Testis (tissue), 2 donors: ENCODE data around the gene TFAP2A.

Experiments
- CTCF ChIP-seq, 3 experiments: fragments of 450-650 bp in 2 of 3; fragments of 200-600 bp in 1 of 3; sonication (generic) in 1 of 3; IDR thresholded peaks; one replicate each; pipeline ENCODE4 v1.5.1; 2016 to 2019; ENCODE audit warnings: antibody characterized with exemption in 3 of 3, mild to moderate bottlenecking in 2 of 3, moderate library complexity in 1 of 3
- POLR2A ChIP-seq: fragments of 450-650 bp; IDR thresholded peaks from one replicate; pipeline ENCODE4 v1.6.1; 2017; ENCODE audit warnings: antibody characterized with exemption, mild to moderate bottlenecking, moderate library complexity

DNA sequence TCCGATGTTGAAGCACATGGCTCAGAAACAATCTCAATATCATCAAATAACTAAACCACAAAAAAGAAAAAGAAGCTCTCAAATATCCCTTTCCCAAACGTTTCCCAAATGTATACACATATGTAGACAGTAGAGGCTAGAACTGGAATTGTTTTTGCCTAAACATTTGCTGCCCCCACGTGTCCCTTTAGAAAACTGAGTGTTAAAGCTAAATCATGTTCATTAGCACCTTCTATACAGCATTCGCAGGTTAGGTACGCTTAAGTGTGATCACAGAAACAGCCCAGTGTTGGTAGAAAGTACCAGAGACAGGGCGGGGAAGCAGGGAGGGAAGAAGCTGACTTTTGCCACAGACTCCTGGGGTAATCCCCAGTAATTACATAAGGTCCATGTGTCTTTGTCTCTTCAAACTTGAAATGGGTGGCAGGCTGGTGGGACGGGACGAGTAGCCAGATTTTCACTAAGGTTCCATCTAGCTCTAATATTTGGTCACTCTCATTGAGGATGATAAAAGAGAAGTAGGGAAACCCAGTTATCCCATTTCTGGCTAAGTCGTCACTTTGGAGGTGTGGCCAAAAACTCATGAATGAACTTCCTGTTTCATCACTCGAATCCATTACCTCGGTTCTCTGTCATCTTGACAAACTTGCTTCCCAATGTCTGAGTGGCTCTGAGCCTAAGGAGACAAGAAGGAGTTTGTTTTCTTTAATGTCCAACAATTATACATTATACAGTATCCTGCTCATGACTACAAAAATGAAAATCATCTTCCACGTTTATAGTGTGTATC is 15.0 kb upstream of the TFAP2A start:
- TF ChIP-seq CTCF (IDR thresholded peaks at IDR 0.05) (peak in 2 of 3 experiments; percentile 8 to 9), POLR2A (no peak)
